Measurements from ENCODE around the gene AK5.

DNA sequence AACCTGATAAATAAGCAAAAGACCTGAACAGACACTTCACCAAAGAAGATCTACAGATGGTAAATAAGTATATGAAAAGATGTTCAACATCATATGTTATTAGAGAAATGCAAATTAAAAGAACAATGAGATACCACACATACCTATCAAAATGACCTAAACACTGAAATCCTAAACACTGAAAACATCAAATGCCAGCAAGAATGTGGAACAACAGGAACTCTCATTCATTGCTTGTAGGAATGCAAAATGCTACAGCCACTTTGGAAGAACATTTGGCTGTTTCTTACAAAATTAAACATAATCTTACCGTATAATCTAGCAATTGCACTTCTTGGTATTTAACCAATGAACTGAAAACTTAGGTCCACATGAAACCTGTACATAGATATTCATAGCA lies 47.7 kb upstream of the AK5 start:
- TF ChIP-seq, protein P1, sequence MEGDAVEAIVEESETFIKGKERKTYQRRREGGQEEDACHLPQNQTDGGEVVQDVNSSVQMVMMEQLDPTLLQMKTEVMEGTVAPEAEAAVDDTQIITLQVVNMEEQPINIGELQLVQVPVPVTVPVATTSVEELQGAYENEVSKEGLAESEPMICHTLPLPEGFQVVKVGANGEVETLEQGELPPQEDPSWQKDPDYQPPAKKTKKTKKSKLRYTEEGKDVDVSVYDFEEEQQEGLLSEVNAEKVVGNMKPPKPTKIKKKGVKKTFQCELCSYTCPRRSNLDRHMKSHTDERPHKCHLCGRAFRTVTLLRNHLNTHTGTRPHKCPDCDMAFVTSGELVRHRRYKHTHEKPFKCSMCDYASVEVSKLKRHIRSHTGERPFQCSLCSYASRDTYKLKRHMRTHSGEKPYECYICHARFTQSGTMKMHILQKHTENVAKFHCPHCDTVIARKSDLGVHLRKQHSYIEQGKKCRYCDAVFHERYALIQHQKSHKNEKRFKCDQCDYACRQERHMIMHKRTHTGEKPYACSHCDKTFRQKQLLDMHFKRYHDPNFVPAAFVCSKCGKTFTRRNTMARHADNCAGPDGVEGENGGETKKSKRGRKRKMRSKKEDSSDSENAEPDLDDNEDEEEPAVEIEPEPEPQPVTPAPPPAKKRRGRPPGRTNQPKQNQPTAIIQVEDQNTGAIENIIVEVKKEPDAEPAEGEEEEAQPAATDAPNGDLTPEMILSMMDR (IDR thresholded peaks at IDR 0.05), result no peak
- no peak for TF ChIP-seq POLR2A (IDR thresholded peaks at IDR 0.05)

Measured in ovary (tissue), 3 donors.